DND-41 (cell line): ENCODE data around the gene TSPEAR.

Experiments used
- ATAC-seq: fragments of 200-7000 bp; cut with Tn5 transposase; 3 replicates; pipeline ENCODE4 v1.9.1; 2021; ENCODE audit warnings: low read depth; ENCODE audit not compliant: insufficient read depth
- DNase-seq: peaks from one replicate; pipeline ENCODE4 v3.0.0-alpha.2; 2020
- H2AFZ ChIP-seq: 2 replicates; pipeline ENCODE4 v1.6.0; 2012; ENCODE audit warnings: low read depth, low read length
- H3K27ac ChIP-seq: 2 replicates; pipeline ENCODE4 v1.5.1; 2012; ENCODE audit warnings: low read length, inconsistent platforms
- H3K27me3 ChIP-seq: fragments of 200-600 bp; sonication (generic); 2 replicates; pipeline ENCODE4 v1.6.0; 2012; ENCODE audit warnings: low read length, mild to moderate bottlenecking, inconsistent platforms; ENCODE audit not compliant: insufficient read depth, poor library complexity
- H3K36me3 ChIP-seq: 2 replicates; pipeline ENCODE4 v1.5.1; 2012; ENCODE audit warnings: low read length, inconsistent platforms; ENCODE audit not compliant: insufficient read depth
- H3K4me1 ChIP-seq: 2 replicates; pipeline ENCODE4 v1.5.1; 2012; ENCODE audit warnings: mild to moderate bottlenecking, low read length; ENCODE audit not compliant: insufficient read depth
- H3K4me2 ChIP-seq: 2 replicates; pipeline ENCODE4 v1.6.0; 2012; ENCODE audit warnings: mild to moderate bottlenecking, moderate library complexity, low read length, inconsistent platforms; ENCODE audit not compliant: insufficient read depth
- H3K4me3 ChIP-seq, 2 experiments: fragments of 200-600 bp in 1 of 2; shearing (Covaris generic) in 1 of 2; 2 replicates each; pipeline ENCODE4 v1.5.1; 2012 to 2016; ENCODE audit warnings: inconsistent platforms in 2 of 2, low read length in 2 of 2, mild to moderate bottlenecking in 2 of 2, low read depth in 1 of 2, moderate library complexity in 1 of 2
- H3K79me2 ChIP-seq: 2 replicates; pipeline ENCODE4 v1.6.0; 2012; ENCODE audit warnings: low read length, inconsistent platforms; ENCODE audit not compliant: insufficient read depth
- H3K9ac ChIP-seq: 2 replicates; pipeline ENCODE4 v1.6.0; 2012; ENCODE audit warnings: low read depth, mild to moderate bottlenecking, inconsistent platforms, low read length, moderate library complexity
- H3K9me3 ChIP-seq: 2 replicates; pipeline ENCODE4 v1.5.1; 2012; ENCODE audit warnings: low read length, moderate library complexity, mild to moderate bottlenecking, inconsistent platforms; ENCODE audit not compliant: insufficient read depth, severe bottlenecking
- H4K20me1 ChIP-seq: 2 replicates; pipeline ENCODE4 v1.6.0; 2012; ENCODE audit warnings: low read length; ENCODE audit not compliant: insufficient read depth
- CTCF ChIP-seq: IDR thresholded peaks from 2 replicates; pipeline ENCODE4 v1.5.1; 2012; ENCODE audit warnings: borderline replicate concordance, low read length, moderate library complexity, mild to moderate bottlenecking; ENCODE audit not compliant: poor library complexity, severe bottlenecking; ENCODE audit errors: extremely low read depth
- EZH2 ChIP-seq: IDR thresholded peaks from 3 replicates; pipeline ENCODE4 v1.6.1; 2012; ENCODE audit warnings: borderline replicate concordance, low read depth, mild to moderate bottlenecking, moderate library complexity, low read length, inconsistent platforms; ENCODE audit not compliant: severe bottlenecking

The TSPEAR gene

DNA sequence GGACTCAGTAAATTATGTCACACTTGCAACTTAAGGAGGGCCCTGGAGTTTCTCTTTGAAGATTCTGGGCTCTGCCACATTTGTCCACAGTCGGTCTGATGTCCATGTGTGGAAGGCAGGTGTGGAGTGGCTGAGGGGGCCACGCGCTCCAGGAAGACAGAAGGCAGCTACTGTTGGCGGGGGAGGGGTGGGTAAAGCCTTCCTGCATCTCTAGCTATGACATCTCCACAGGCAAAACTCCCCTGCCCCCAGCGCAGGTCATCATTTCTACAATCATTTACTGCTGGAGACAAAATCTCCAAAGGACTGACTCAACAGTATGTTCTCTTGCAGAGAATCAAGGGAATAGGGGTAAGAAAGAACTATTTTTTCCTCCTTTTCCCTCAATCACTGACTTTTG, 11.4 kb upstream of the TSPEAR start:
- H3K4me3 ChIP-seq, result no peak overlapping the region
- H3K27ac ChIP-seq, result no peak overlapping the region
- H3K27me3 ChIP-seq, result peaks cover 8% of the 10 kb centered on the region
- no peaks in the 10 kb centered on the region for H3K9me3 ChIP-seq
- H3K36me3 ChIP-seq, result no peaks in the 10 kb centered on the region
- no peak overlapping the region for H3K4me2 ChIP-seq
- H3K4me1 ChIP-seq, result no peaks in the 10 kb centered on the region
- no peak for DNase-seq
- ATAC-seq, result no peak
- H2AFZ ChIP-seq, result no peak overlapping the region
- no peaks in the 10 kb centered on the region for H4K20me1 ChIP-seq
- no peak overlapping the region for H3K9ac ChIP-seq
- TF ChIP-seq CTCF (no peak), EZH2 (no peak)
- no peaks in the 10 kb centered on the region for H3K79me2 ChIP-seq

- no peak overlapping the region for H3K27ac ChIP-seq
- no peaks in the 10 kb centered on the region for H3K79me2 ChIP-seq
- H3K4me2 ChIP-seq, result no peak overlapping the region
- no peaks in the 10 kb centered on the region for H3K36me3 ChIP-seq
- H3K4me3 ChIP-seq, result no peak overlapping the region
- no peaks in the 10 kb centered on the region for H4K20me1 ChIP-seq
- peaks cover 9% of the 10 kb centered on the region for H3K27me3 ChIP-seq
- no peaks in the 10 kb centered on the region for H3K4me1 ChIP-seq
- no peak overlapping the region for H3K9ac ChIP-seq
- TF ChIP-seq EZH2 (no peak), CTCF (no peak)
- no peak overlapping the region for H2AFZ ChIP-seq
- DNase-seq (no peak), ATAC-seq (no peak)
- H3K9me3 ChIP-seq, result no peaks in the 10 kb centered on the region
These were observed 8.8 kb upstream of the TSPEAR start for GRCh38 chr21:44720170-44720569.

GRCh38 chr21:44718571-44718970, 7.2 kb upstream of the TSPEAR start:
- no peak overlapping the region for H3K4me2 ChIP-seq
- H3K4me1 ChIP-seq, result no peaks in the 10 kb centered on the region
- no peaks in the 10 kb centered on the region for H3K36me3 ChIP-seq
- no peaks in the 10 kb centered on the region for H3K79me2 ChIP-seq
- no peaks in the 10 kb centered on the region for H4K20me1 ChIP-seq
- no peak overlapping the region for H3K27ac ChIP-seq
- H3K4me3 ChIP-seq, result no peak overlapping the region
- TF ChIP-seq EZH2, result no peak
- TF ChIP-seq CTCF, result peak; percentile 15
- no peak for DNase-seq
- H3K9ac ChIP-seq, result no peak overlapping the region
- H3K27me3 ChIP-seq, result peaks cover 14% of the 10 kb centered on the region
- ATAC-seq, result no peak
- no peak overlapping the region for H2AFZ ChIP-seq
- H3K9me3 ChIP-seq, result no peaks in the 10 kb centered on the region

DNA sequence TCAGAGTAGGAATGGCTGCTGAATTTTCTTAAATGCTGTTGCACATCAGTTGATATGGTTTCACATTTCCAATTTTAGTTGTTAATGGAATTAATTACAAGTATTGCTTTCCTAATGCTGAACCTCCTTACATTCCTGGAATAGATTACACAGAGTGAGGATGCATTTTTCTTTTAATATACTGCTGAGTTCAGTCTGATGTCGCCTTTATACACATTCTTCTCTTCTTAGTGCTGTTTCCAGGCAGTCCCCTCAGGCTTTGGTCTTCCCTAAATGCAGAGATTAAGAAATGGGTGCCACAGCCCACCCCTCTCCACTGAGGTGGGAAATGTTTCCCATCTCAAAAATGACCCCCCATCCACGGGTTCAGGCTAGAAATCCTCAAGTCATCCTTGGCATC, 6.7 kb upstream of the TSPEAR start:
- no peak overlapping the region for H3K27ac ChIP-seq
- H4K20me1 ChIP-seq, result no peaks in the 10 kb centered on the region
- no peak overlapping the region for H3K4me2 ChIP-seq
- H3K9me3 ChIP-seq, result no peaks in the 10 kb centered on the region
- H3K79me2 ChIP-seq, result no peaks in the 10 kb centered on the region
- H3K27me3 ChIP-seq, result peaks cover 15% of the 10 kb centered on the region
- H3K36me3 ChIP-seq, result no peaks in the 10 kb centered on the region
- no peak for TF ChIP-seq CTCF
- no peak for TF ChIP-seq EZH2
- H2AFZ ChIP-seq, result no peak overlapping the region
- ATAC-seq (no peak), DNase-seq (no peak)
- H3K9ac ChIP-seq, result no peak overlapping the region
- no peaks in the 10 kb centered on the region for H3K4me1 ChIP-seq
- no peak overlapping the region for H3K4me3 ChIP-seq
